ENCODE data around the gene TTC7B. TPM values are rescaled to one million over a fixed set of nuclear protein-coding genes. Genes with fewer than 3 reads are reported as not detected.

The TTC7B gene
- total and polyA plus RNA-seq, 2 experiments from 2014 or later, result 5.2 to 28.2 TPM

DNA sequence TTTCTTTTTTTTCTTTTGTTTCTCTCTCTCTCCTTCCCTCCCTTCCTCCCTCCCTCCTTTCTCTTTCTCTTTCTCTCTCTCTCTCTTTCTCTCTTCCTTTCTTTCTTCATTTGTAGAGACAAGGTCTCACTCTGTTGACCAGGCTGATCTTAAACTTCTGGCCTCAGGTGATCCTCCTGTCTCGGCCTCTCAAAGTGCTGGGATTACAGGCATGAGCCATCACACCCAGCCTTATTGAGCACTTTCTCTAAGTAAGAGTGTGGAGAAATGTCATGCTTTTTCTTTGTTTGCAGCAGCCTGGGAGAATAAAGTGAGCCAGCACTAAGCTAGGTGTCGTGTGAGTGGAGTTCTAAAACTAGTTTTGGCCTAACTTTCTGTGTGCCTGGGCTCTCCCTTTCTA lies 74.0 kb downstream of the TTC7B start:
- no peaks in the 10 kb centered on the region for H3K36me3 ChIP-seq (ENCODE audit: low read depth)
- 97 to 98% methylated on average over 2 of the region's 2 CpGs for WGBS, 2 experiments (ENCODE audit: low coverage in 1 of 2, low lambda C conversion rate in 2 of 2, missing lambda C conversion rate in 2 of 2)
- no peak overlapping the region for H3K4me2 ChIP-seq (ENCODE audit: unreplicated experiment)
- H3K4me1 ChIP-seq (ENCODE audit: insufficient read depth), result no peaks in the 10 kb centered on the region
- H4K20me1 ChIP-seq (ENCODE audit: insufficient read depth), result no peaks in the 10 kb centered on the region
- no peak for DNase-seq
- H3K9me3 ChIP-seq (ENCODE audit: low read depth), result no peaks in the 10 kb centered on the region
- no peak overlapping the region for H3K9ac ChIP-seq
- in situ Hi-C loops (cut with MboI), result no loop called here
- H3K79me2 ChIP-seq (ENCODE audit: insufficient read depth), result no peaks in the 10 kb centered on the region
- no peaks in the 10 kb centered on the region for H3K27me3 ChIP-seq (replicated peaks; ENCODE audit: insufficient read depth)
- TF ChIP-seq EZH2phosphoT487 (IDR thresholded peaks at IDR 0.05; ENCODE audit: insufficient read depth, low read depth) (no peak), EZH2 (IDR thresholded peaks at IDR 0.05; ENCODE audit: insufficient read depth, poor library complexity, severe bottlenecking) (no peak)
- no peaks in the 10 kb centered on the region for H3F3A ChIP-seq (ENCODE audit: insufficient read depth)
- H2AFZ ChIP-seq, result no peak overlapping the region
- no peaks in the 10 kb centered on the region for H3K9me2 ChIP-seq (ENCODE audit: insufficient read depth)
- H3K27ac ChIP-seq, result no peak overlapping the region
- H3K4me3 ChIP-seq, result no peak overlapping the region

DNA sequence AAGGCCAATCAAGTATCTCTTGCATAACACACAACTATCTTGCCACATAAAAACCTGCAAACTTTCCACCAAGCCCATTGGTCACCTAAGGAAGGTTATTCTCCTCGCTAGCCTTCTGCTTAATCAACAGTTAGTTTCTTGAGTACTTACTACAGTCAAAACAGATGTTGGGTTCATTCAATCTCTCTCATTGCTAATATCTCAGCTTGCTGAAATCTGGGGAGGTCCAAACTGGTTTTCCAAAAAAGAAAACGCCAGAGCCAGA lies 74.6 kb downstream of the TTC7B start:
- Histone ChIP-seq H3K27ac (no peak overlapping the region), H3F3A (ENCODE audit: insufficient read depth) (no peaks in the 10 kb centered on the region), H3K36me3 (ENCODE audit: low read depth) (no peaks in the 10 kb centered on the region), H3K4me1 (ENCODE audit: insufficient read depth) (no peaks in the 10 kb centered on the region), H3K27me3 (replicated peaks; ENCODE audit: insufficient read depth) (no peaks in the 10 kb centered on the region), H3K9ac (no peak overlapping the region), H3K79me2 (ENCODE audit: insufficient read depth) (no peaks in the 10 kb centered on the region), H2AFZ (no peak overlapping the region), H3K9me2 (ENCODE audit: insufficient read depth) (no peaks in the 10 kb centered on the region), H3K4me2 (ENCODE audit: unreplicated experiment) (no peak overlapping the region), H4K20me1 (ENCODE audit: insufficient read depth) (no peaks in the 10 kb centered on the region), H3K4me3 (no peak overlapping the region), H3K9me3 (ENCODE audit: low read depth) (no peaks in the 10 kb centered on the region)
- in situ Hi-C loops (cut with MboI), result no loop called here
- no peak for TF ChIP-seq EZH2 (IDR thresholded peaks at IDR 0.05; ENCODE audit: insufficient read depth, poor library complexity, severe bottlenecking)
- no peak for TF ChIP-seq EZH2phosphoT487 (IDR thresholded peaks at IDR 0.05; ENCODE audit: insufficient read depth, low read depth)
- WGBS, 2 experiments (ENCODE audit: low coverage in 1 of 2, low lambda C conversion rate in 2 of 2, missing lambda C conversion rate in 2 of 2), result 73 to 83% methylated on average over 2 of the region's 2 CpGs
- DNase-seq, result no peak

DNA sequence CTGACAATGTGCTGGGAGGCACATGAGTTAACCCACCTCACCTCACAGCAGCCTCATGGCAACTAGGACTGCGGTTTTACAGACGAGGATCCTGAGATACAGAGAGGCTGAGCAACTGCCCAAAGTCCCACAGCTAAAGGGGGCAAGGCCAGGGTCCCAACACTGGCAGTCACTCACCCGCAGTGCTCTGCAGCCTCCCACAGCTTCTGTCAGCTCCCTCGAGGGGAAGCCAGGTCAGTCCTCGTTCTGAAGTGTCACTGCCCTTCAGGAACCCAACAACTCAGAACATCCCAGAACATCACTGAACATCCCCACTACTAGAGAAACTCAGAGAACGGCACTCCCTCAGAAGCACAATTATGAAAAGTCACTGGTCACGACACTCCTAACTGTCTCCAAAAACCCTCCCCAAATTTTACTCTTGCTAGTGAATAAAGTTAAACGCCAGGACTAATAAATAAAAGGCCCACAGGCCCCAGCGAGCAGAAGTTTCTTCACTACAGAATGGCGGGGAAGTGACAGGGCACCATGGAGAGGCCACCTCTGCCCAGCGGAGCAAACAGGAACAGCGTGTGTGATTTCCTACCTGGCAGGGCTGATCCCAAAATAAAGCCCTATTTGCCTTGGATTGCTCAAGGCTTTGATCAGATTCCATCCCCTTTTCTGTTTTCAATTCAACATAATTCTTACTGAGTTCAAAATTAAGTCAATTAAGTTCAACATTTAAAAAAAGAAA lies 75.1 kb downstream of the TTC7B start:
- Histone ChIP-seq H3K9me3 (ENCODE audit: low read depth) (no peaks in the 10 kb centered on the region), H3K4me2 (ENCODE audit: unreplicated experiment) (no peak overlapping the region), H2AFZ (no peak overlapping the region), H3K4me3 (no peak overlapping the region), H3K36me3 (ENCODE audit: low read depth) (no peaks in the 10 kb centered on the region), H3K27ac (no peak overlapping the region), H4K20me1 (ENCODE audit: insufficient read depth) (no peaks in the 10 kb centered on the region), H3K9ac (no peak overlapping the region), H3F3A (ENCODE audit: insufficient read depth) (no peaks in the 10 kb centered on the region), H3K27me3 (replicated peaks; ENCODE audit: insufficient read depth) (no peaks in the 10 kb centered on the region), H3K79me2 (ENCODE audit: insufficient read depth) (no peaks in the 10 kb centered on the region), H3K9me2 (ENCODE audit: insufficient read depth) (no peaks in the 10 kb centered on the region), H3K4me1 (ENCODE audit: insufficient read depth) (no peaks in the 10 kb centered on the region)
- in situ Hi-C loops (cut with MboI), result no loop called here
- WGBS, 2 experiments (ENCODE audit: low coverage in 1 of 2, low lambda C conversion rate in 2 of 2, missing lambda C conversion rate in 2 of 2), result 73 to 80% methylated on average over 12 of the region's 12 CpGs
- TF ChIP-seq EZH2 (IDR thresholded peaks at IDR 0.05; ENCODE audit: insufficient read depth, poor library complexity, severe bottlenecking) (no peak), EZH2phosphoT487 (IDR thresholded peaks at IDR 0.05; ENCODE audit: insufficient read depth, low read depth) (no peak)
- no peak for DNase-seq

DNA sequence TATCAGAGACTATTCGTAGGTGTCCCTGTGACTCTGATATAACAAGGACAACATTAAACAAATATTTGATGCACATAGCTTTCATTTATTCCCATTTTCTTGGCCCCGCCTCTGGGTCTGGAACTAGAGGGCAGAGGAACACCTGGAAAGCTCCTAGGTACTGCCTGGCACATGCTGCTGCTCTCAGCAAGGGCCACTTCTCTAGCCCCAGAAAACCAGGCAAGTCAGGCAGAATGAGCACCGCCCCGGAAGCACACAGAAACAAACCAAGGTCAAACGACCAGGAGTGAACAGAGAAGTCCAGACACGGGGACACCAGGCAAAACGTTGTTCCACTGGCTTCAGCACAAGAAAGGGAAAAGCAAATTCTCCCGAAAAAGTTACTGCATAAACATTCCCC lies 76.1 kb downstream of the TTC7B start:
- in situ Hi-C loops (cut with MboI), result no loop called here
- H3K4me3 ChIP-seq, result no peak overlapping the region
- no peaks in the 10 kb centered on the region for H3K36me3 ChIP-seq (ENCODE audit: low read depth)
- H3F3A ChIP-seq (ENCODE audit: insufficient read depth), result no peaks in the 10 kb centered on the region
- H3K9me3 ChIP-seq (ENCODE audit: low read depth), result no peaks in the 10 kb centered on the region
- H3K4me1 ChIP-seq (ENCODE audit: insufficient read depth), result no peaks in the 10 kb centered on the region
- no peaks in the 10 kb centered on the region for H3K27me3 ChIP-seq (replicated peaks; ENCODE audit: insufficient read depth)
- H3K27ac ChIP-seq, result no peak overlapping the region
- no peak overlapping the region for H3K4me2 ChIP-seq (ENCODE audit: unreplicated experiment)
- TF ChIP-seq EZH2phosphoT487 (IDR thresholded peaks at IDR 0.05; ENCODE audit: insufficient read depth, low read depth) (no peak), EZH2 (IDR thresholded peaks at IDR 0.05; ENCODE audit: insufficient read depth, poor library complexity, severe bottlenecking) (no peak)
- no peak for DNase-seq
- no peaks in the 10 kb centered on the region for H3K79me2 ChIP-seq (ENCODE audit: insufficient read depth)
- WGBS, 2 experiments (ENCODE audit: low coverage in 1 of 2, low lambda C conversion rate in 2 of 2, missing lambda C conversion rate in 2 of 2), result 62 to 75% methylated on average over 8 of the region's 8 CpGs
- no peaks in the 10 kb centered on the region for H3K9me2 ChIP-seq (ENCODE audit: insufficient read depth)
- H4K20me1 ChIP-seq (ENCODE audit: insufficient read depth), result no peaks in the 10 kb centered on the region
- H2AFZ ChIP-seq, result no peak overlapping the region
- H3K9ac ChIP-seq, result no peak overlapping the region
